GM10266 (cell line): ENCODE data around the gene CD79B.
A peak's percentile ranks its signal among the peaks of the same experiment; 100 is the strongest.
"Not testable (repeated sequence)": the region's sequence is repeated elsewhere in the genome, so short reads cannot be mapped to it uniquely, and the experiment has no call there.

ENCODE experiments used
- DNase-seq: peaks from one replicate; pipeline ENCODE4 v3.0.0; 2012; ENCODE audit errors: extremely low spot score
- CTCF ChIP-seq: IDR thresholded peaks from 2 replicates; pipeline ENCODE4 v1.5.1; 2012; ENCODE audit warnings: mild to moderate bottlenecking, low read depth; ENCODE audit not compliant: control insufficient read depth, insufficient read depth; ENCODE audit errors: missing control alignments

CD79B gene

GRCh38 chr17:63903787-63904201, 28.3 kb downstream of the CD79B start:
- not testable (repeated sequence) for DNase-seq
- peak; percentile 29 for TF ChIP-seq CTCF

GRCh38 chr17:63901971-63902370, 30.2 kb downstream of the CD79B start:
- not testable (repeated sequence) for DNase-seq

- not testable (repeated sequence) for DNase-seq
These were observed 33.0 kb downstream of the CD79B start for GRCh38 chr17:63898899-63899798.

GRCh38 chr17:63896524-63897354, 35.4 kb downstream of the CD79B start, which contains the start of gene CSH1:
Gene CSH1, minus strand, starts transcription at chr17:63896574. Its CDS starts 63 bp downstream, at chr17:63896511.
- DNase-seq, result not testable (repeated sequence)

GRCh38 chr17:63894821-63895220, 37.3 kb downstream of the CD79B start:
- not testable (repeated sequence) for DNase-seq

GRCh38 chr17:63894021-63894420, 38.1 kb downstream of the CD79B start:
- DNase-seq, result not testable (repeated sequence)

- not testable (repeated sequence) for DNase-seq
These were observed 39.7 kb downstream of the CD79B start for GRCh38 chr17:63892316-63893037.

- DNase-seq, result not testable (repeated sequence)
- TF ChIP-seq CTCF, result peak; percentile 54
These were observed 42.9 kb downstream of the CD79B start for GRCh38 chr17:63889026-63889848.

GRCh38 chr17:63885119-63885518, 47.0 kb downstream of the CD79B start:
- not testable (repeated sequence) for DNase-seq

- DNase-seq, result not testable (repeated sequence)
These were observed 49.5 kb downstream of the CD79B start for GRCh38 chr17:63882626-63883126.

GRCh38 chr17:63881935-63882601, 50.1 kb downstream of the CD79B start, which contains the start of gene GH2:
Gene GH2, minus strand, starts transcription at chr17:63881944. Its CDS starts 143 bp downstream, at chr17:63881801.
- peak; percentile 78 for DNase-seq

GRCh38 chr17:63881337-63881736, 50.8 kb downstream of the CD79B start:
- DNase-seq, result not testable (repeated sequence)

More at GRCh38 chr17:63881935-63882601, 50.1 kb downstream of the CD79B start, which contains the start of gene GH2:
- peak; percentile 70 for TF ChIP-seq CTCF
